ENCODE results near the gene RRAGC. TPM values are rescaled to one million over a fixed set of nuclear protein-coding genes. Genes with fewer than 3 reads are reported as not detected.

The RRAGC gene
- total and polyA plus RNA-seq, 2 of the 13 experiments (the other 11 are each of a cell fraction or from before 2014, with no cell fraction given): 7.6 to 8.0 TPM

DNA sequence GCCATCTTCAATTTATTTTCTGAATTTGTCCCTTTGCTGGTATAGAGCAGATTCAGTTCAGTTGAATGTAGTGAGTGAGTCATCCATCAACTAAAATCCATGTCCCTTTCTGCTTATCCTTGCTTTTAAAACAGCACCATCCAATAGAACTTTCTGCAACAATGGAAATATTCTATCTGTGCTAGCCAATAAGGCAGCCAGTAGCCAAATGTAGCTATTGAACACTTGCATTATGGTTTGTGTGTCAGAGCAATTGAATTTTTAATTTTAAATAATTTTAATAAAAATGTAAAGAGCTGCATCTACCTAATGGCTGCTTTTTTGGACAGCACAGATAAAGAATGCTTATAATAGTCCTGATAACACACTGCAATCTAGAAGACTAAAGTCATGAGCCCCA, 21.9 kb upstream of the RRAGC start, which contains the start of gene GJA9:
Gene GJA9, minus strand, starts transcription at position 101 of the 400 bp plus-strand sequence. CDS start 5,489 bp downstream, outside the sequence.
- no peak for TF ChIP-seq ZNF781 (CRISPR knock-in tag; IDR thresholded peaks at IDR 0.05; ENCODE audit: borderline replicate concordance, not compliant biosample characterization)
- TF ChIP-seq RFXAP (CRISPR knock-in tag; IDR thresholded peaks at IDR 0.05; ENCODE audit: borderline replicate concordance): no peak
- TF ChIP-seq, protein P1, sequence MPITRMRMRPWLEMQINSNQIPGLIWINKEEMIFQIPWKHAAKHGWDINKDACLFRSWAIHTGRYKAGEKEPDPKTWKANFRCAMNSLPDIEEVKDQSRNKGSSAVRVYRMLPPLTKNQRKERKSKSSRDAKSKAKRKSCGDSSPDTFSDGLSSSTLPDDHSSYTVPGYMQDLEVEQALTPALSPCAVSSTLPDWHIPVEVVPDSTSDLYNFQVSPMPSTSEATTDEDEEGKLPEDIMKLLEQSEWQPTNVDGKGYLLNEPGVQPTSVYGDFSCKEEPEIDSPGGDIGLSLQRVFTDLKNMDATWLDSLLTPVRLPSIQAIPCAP (CRISPR knock-in tag; IDR thresholded peaks at IDR 0.05; ENCODE audit: low read depth): no peak
- no peak for TF ChIP-seq TBL1XR1 (IDR thresholded peaks at IDR 0.05; ENCODE audit: borderline replicate concordance, low read length, partially characterized antibody)
- TF ChIP-seq, protein P2, sequence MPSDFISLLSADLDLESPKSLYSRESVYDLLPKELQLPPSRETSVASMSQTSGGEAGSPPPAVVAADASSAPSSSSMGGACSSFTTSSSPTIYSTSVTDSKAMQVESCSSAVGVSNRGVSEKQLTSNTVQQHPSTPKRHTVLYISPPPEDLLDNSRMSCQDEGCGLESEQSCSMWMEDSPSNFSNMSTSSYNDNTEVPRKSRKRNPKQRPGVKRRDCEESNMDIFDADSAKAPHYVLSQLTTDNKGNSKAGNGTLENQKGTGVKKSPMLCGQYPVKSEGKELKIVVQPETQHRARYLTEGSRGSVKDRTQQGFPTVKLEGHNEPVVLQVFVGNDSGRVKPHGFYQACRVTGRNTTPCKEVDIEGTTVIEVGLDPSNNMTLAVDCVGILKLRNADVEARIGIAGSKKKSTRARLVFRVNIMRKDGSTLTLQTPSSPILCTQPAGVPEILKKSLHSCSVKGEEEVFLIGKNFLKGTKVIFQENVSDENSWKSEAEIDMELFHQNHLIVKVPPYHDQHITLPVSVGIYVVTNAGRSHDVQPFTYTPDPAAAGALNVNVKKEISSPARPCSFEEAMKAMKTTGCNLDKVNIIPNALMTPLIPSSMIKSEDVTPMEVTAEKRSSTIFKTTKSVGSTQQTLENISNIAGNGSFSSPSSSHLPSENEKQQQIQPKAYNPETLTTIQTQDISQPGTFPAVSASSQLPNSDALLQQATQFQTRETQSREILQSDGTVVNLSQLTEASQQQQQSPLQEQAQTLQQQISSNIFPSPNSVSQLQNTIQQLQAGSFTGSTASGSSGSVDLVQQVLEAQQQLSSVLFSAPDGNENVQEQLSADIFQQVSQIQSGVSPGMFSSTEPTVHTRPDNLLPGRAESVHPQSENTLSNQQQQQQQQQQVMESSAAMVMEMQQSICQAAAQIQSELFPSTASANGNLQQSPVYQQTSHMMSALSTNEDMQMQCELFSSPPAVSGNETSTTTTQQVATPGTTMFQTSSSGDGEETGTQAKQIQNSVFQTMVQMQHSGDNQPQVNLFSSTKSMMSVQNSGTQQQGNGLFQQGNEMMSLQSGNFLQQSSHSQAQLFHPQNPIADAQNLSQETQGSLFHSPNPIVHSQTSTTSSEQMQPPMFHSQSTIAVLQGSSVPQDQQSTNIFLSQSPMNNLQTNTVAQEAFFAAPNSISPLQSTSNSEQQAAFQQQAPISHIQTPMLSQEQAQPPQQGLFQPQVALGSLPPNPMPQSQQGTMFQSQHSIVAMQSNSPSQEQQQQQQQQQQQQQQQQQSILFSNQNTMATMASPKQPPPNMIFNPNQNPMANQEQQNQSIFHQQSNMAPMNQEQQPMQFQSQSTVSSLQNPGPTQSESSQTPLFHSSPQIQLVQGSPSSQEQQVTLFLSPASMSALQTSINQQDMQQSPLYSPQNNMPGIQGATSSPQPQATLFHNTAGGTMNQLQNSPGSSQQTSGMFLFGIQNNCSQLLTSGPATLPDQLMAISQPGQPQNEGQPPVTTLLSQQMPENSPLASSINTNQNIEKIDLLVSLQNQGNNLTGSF (CRISPR knock-in tag; IDR thresholded peaks at IDR 0.05): no peak
- TF ChIP-seq HOXD1 (CRISPR knock-in tag; IDR thresholded peaks at IDR 0.05): no peak
- no peak for TF ChIP-seq THAP11 (CRISPR knock-in tag; IDR thresholded peaks at IDR 0.05)
- TF ChIP-seq ZNF780A (CRISPR knock-in tag; IDR thresholded peaks at IDR 0.05): no peak
- TF ChIP-seq, protein P3, sequence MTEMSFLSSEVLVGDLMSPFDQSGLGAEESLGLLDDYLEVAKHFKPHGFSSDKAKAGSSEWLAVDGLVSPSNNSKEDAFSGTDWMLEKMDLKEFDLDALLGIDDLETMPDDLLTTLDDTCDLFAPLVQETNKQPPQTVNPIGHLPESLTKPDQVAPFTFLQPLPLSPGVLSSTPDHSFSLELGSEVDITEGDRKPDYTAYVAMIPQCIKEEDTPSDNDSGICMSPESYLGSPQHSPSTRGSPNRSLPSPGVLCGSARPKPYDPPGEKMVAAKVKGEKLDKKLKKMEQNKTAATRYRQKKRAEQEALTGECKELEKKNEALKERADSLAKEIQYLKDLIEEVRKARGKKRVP (CRISPR knock-in tag; IDR thresholded peaks at IDR 0.05): no peak
- H3K9ac ChIP-seq (ENCODE audit: insufficient read depth, low read depth, low read length): no peak within 1 kb of the TSS
- ATAC-seq (no peak), FAIRE-seq (no peak), DNase-seq (ENCODE audit: low spot score) (no peak)
- H3K4me1 ChIP-seq (ENCODE audit: insufficient read depth, low read length): no peaks in the 10 kb centered on the region
- POLR2A ChIA-PET: no interaction called here
- in situ Hi-C loops (cut with HindIII; ENCODE audit: extremely low pct_ligation_motif_present, low pct_unique_long_range_greater_than_20kb): no loop called here
- no peak within 1 kb of the TSS for H3K4me3 ChIP-seq (replicated peaks in 1 of 3; ENCODE audit: insufficient read depth in 1 of 3, low read depth in 2 of 3, low read length in 3 of 3)
- no peaks in the 10 kb centered on the region for H4K20me1 ChIP-seq (ENCODE audit: insufficient read depth, low read length)
- no peak within 1 kb of the TSS for H3K27ac ChIP-seq (ENCODE audit: extremely low read length, insufficient read depth, low read length)
- no peaks in the 10 kb centered on the region for H3K27me3 ChIP-seq (ENCODE audit: control insufficient read depth in 1 of 2, insufficient read depth in 2 of 2, low read length in 2 of 2)
- no peaks in the 10 kb centered on the region for H3K36me3 ChIP-seq (replicated peaks in 1 of 2; ENCODE audit: control insufficient read depth in 1 of 2, insufficient read depth in 2 of 2, low read length in 2 of 2)
- H2AFZ ChIP-seq (ENCODE audit: low read length): no peak within 1 kb of the TSS
- no peak within 1 kb of the TSS for H3K4me2 ChIP-seq (ENCODE audit: low read depth, low read length)
- BruUV-seq (replicated peaks): no TSS peak
- H3K79me2 ChIP-seq (ENCODE audit: insufficient read depth, low read length): no peaks in the 10 kb centered on the region
- CTCF ChIA-PET (ENCODE audit: low intra/inter-chr PET ratio, low total read pairs): no interaction called here
- H3K9me3 ChIP-seq (ENCODE audit: low read length): no peaks in the 10 kb centered on the region
- intact Hi-C loops (cut with micrococcal nuclease; ENCODE audit: unreplicated experiment): no loop called here
